Measurements from ENCODE around the gene ATXN7L1. TPM values are rescaled to one million over a fixed set of nuclear protein-coding genes. Genes with fewer than 3 reads are reported as not detected.

Gene ATXN7L1
- total RNA-seq, 1 experiment from 2014 or later: 38.5 TPM

- TF ChIP-seq E2F5 (CRISPR knock-in tag; IDR thresholded peaks at IDR 0.05): no peak
Observed at GRCh38 chr7:105751054-105751453, 125.3 kb downstream of the ATXN7L1 start (continued).

DNA sequence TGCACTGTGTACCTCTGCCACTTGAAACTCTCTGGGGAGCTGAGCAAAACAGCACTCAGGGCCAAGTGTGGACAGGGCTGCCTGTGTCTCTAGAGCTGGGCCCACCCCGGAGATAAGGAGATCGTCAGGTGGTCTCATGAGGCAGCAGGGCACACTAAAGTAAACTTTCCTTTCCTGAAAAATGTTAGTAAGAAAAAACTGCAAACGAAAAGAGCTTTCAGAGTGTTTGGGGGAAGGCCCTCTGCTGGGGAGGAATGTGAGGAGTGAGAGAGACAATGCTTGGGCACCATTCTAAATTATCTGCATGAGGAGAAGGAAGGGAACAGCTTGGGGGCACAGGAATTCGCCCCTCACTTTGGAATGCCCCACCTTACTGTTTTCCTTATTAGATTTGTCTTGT, 127.7 kb downstream of the ATXN7L1 start:
- ChIA-PET POLR2A (interaction anchor here (0.6 kb wide), 1 partner anchor 1830 kb away, joined by 3 read pairs; no protein-coding TSS in a partner anchor), CTCF (interaction anchor here (0.6 to 3.0 kb wide), 12 partner anchors 9 to 298 kb away, joined by 3 to 19 read pairs (median 5); no protein-coding TSS in a partner anchor)
- H3K27ac Mint-ChIP-seq: peak overlapping the region; percentile 80
- H3K4me1 Mint-ChIP-seq: peaks cover 47% of the 10 kb centered on the region
- TF ChIP-seq GTF2I (CRISPR knock-in tag; conservative IDR thresholded peaks at IDR 0.05) (no peak), PREB (CRISPR knock-in tag; IDR thresholded peaks at IDR 0.05; ENCODE audit: borderline replicate concordance) (no peak), NR1H2 (CRISPR knock-in tag; IDR thresholded peaks at IDR 0.05) (no peak), JAZF1 (CRISPR knock-in tag; IDR thresholded peaks at IDR 0.05) (no peak), FOXP1 (CRISPR knock-in tag; IDR thresholded peaks at IDR 0.05; ENCODE audit: borderline replicate concordance) (no peak), ZNF425 (CRISPR knock-in tag; conservative IDR thresholded peaks at IDR 0.05) (no peak), SMAD3 (CRISPR knock-in tag; IDR thresholded peaks at IDR 0.05; ENCODE audit: borderline replicate concordance) (no peak), MLX (CRISPR knock-in tag; IDR thresholded peaks at IDR 0.05) (no peak), ELF4 (CRISPR knock-in tag; IDR thresholded peaks at IDR 0.05; ENCODE audit: low read depth) (no peak)
- H3K4me3 Mint-ChIP-seq: no peak overlapping the region
- no peaks in the 10 kb centered on the region for H3K9me3 Mint-ChIP-seq
- H3K27me3 Mint-ChIP-seq (ENCODE audit: low read depth): no peaks in the 10 kb centered on the region
- ATAC-seq: peak; percentile 70
- no peak for DNase-seq (ENCODE audit: low spot score)
- peaks cover 6% of the 10 kb centered on the region for H3K36me3 Mint-ChIP-seq

- peak overlapping the region; percentile 22 for H3K27ac Mint-ChIP-seq
- CTCF ChIA-PET: interaction anchor here (0.9 to 1.6 kb wide), 3 partner anchors 19 to 93 kb away, joined by 3 to 4 read pairs (median 3); no protein-coding TSS in a partner anchor
- H3K4me1 Mint-ChIP-seq: peaks cover 51% of the 10 kb centered on the region
- ATAC-seq: peak; percentile 63
- no peak overlapping the region for H3K4me3 Mint-ChIP-seq
- no peaks in the 10 kb centered on the region for H3K27me3 Mint-ChIP-seq (ENCODE audit: low read depth)
- POLR2A ChIA-PET: no interaction called here
- H3K9me3 Mint-ChIP-seq: no peaks in the 10 kb centered on the region
- DNase-seq (ENCODE audit: low spot score): no peak
- TF ChIP-seq OVOL2 (CRISPR knock-in tag; IDR thresholded peaks at IDR 0.05; ENCODE audit: borderline replicate concordance) (no peak), ZNF138 (CRISPR knock-in tag; conservative IDR thresholded peaks at IDR 0.05) (no peak), ESRRA (CRISPR knock-in tag; IDR thresholded peaks at IDR 0.05; ENCODE audit: borderline replicate concordance) (no peak)
- peaks cover 4% of the 10 kb centered on the region for H3K36me3 Mint-ChIP-seq
Observed at GRCh38 chr7:105745681-105746330, 130.6 kb downstream of the ATXN7L1 start.

- peak overlapping the region; percentile 62; the same call in 1 of the 2 replicates for H3K27ac Mint-ChIP-seq
- ATAC-seq: no peak
- H3K27me3 Mint-ChIP-seq (ENCODE audit: low read depth): no peaks in the 10 kb centered on the region
- no peak for TF ChIP-seq GTF2I (CRISPR knock-in tag; conservative IDR thresholded peaks at IDR 0.05)
- TF ChIP-seq USF1 (CRISPR knock-in tag; IDR thresholded peaks at IDR 0.05): no peak
- TF ChIP-seq ZSCAN18 (CRISPR knock-in tag; IDR thresholded peaks at IDR 0.05): no peak
- TF ChIP-seq ZNF423 (CRISPR knock-in tag; IDR thresholded peaks at IDR 0.05): no peak
- TF ChIP-seq NFYB (CRISPR knock-in tag; conservative IDR thresholded peaks at IDR 0.05; ENCODE audit: low read depth): no peak
- TF ChIP-seq ZMAT4 (CRISPR knock-in tag; IDR thresholded peaks at IDR 0.05): no peak
- no peak for TF ChIP-seq TP53 (CRISPR knock-in tag; IDR thresholded peaks at IDR 0.05)
- TF ChIP-seq JUN (CRISPR knock-in tag; IDR thresholded peaks at IDR 0.05): no peak
- TF ChIP-seq NR1H2 (CRISPR knock-in tag; IDR thresholded peaks at IDR 0.05): no peak
- no peak for TF ChIP-seq MLX (CRISPR knock-in tag; IDR thresholded peaks at IDR 0.05)
Observed at GRCh38 chr7:105744258-105744657, 132.1 kb downstream of the ATXN7L1 start.

More at GRCh38 chr7:105744258-105744657, 132.1 kb downstream of the ATXN7L1 start:
- peaks cover 2% of the 10 kb centered on the region; the same call in 1 of the 2 replicates for H3K36me3 Mint-ChIP-seq
- H3K4me1 Mint-ChIP-seq: peaks cover 45% of the 10 kb centered on the region
- ChIA-PET POLR2A (no interaction called here), CTCF (interaction anchor here (1.2 to 3.1 kb wide), 5 partner anchors 21 to 150 kb away, joined by 3 to 15 read pairs (median 4); no protein-coding TSS in a partner anchor)
- H3K4me3 Mint-ChIP-seq: no peak overlapping the region
- DNase-seq (ENCODE audit: low spot score): no peak
- no peaks in the 10 kb centered on the region for H3K9me3 Mint-ChIP-seq
